HG02938 (cell line): ENCODE data around the gene LSM2.
"Not testable (repeated sequence)": the region's sequence is repeated elsewhere in the genome, so short reads cannot be mapped to it uniquely, and the experiment has no call there.

Experiments
- ATAC-seq: cut with Tn5 transposase; IDR thresholded peaks from one replicate; pipeline ENCODE4 v1.9.1; 2021; ENCODE audit warnings: mild to moderate bottlenecking, moderate library complexity; ENCODE audit not compliant: unreplicated experiment

LSM2 gene

GRCh38 chr6:31806470-31807272 lies at the start of gene LSM2:
Gene LSM2, minus strand, starts transcription at chr6:31806966. Its CDS starts 209 bp downstream, at chr6:31806757.
- peak; percentile 84 for ATAC-seq

GRCh38 chr6:31851980-31852718 lies 45.4 kb upstream of the LSM2 start:
- not testable (repeated sequence) for ATAC-seq

- ATAC-seq: no peak
These were observed 44.7 kb upstream of the LSM2 start for GRCh38 chr6:31851485-31851832.

- no peak for ATAC-seq
These were observed 44.2 kb upstream of the LSM2 start for GRCh38 chr6:31850765-31851484.

GRCh38 chr6:31847276-31847978 lies 40.7 kb upstream of the LSM2 start:
- ATAC-seq: no peak

GRCh38 chr6:31844507-31844906 lies 37.7 kb upstream of the LSM2 start:
- ATAC-seq: no peak

- ATAC-seq: no peak
These were observed 35.3 kb upstream of the LSM2 start for GRCh38 chr6:31842053-31842452.

GRCh38 chr6:31839779-31840126 lies 33.0 kb upstream of the LSM2 start:
- ATAC-seq: not testable (repeated sequence)

- ATAC-seq: no peak
These were observed 32.2 kb upstream of the LSM2 start for GRCh38 chr6:31838968-31839367.

GRCh38 chr6:31838114-31838553 lies 31.4 kb upstream of the LSM2 start:
- not testable (repeated sequence) for ATAC-seq

GRCh38 chr6:31837369-31838113 lies 30.8 kb upstream of the LSM2 start:
- ATAC-seq: no peak

- ATAC-seq: no peak
These were observed 30.0 kb upstream of the LSM2 start for GRCh38 chr6:31836474-31837368.

GRCh38 chr6:31836047-31836473 lies 29.3 kb upstream of the LSM2 start:
- no peak for ATAC-seq

GRCh38 chr6:31834367-31835250 lies 27.8 kb upstream of the LSM2 start:
- ATAC-seq: no peak

- no peak for ATAC-seq
These were observed 24.8 kb upstream of the LSM2 start for GRCh38 chr6:31831350-31832215.

- ATAC-seq: no peak
These were observed 24.1 kb upstream of the LSM2 start for GRCh38 chr6:31830886-31831335.

GRCh38 chr6:31829633-31830283 lies 23.0 kb upstream of the LSM2 start:
- ATAC-seq: no peak
